Measurements from ENCODE around the gene STAM2. TPM values are rescaled to one million over a fixed set of nuclear protein-coding genes. Genes with fewer than 3 reads are reported as not detected.

Gene STAM2
- total RNA-seq, 1 experiment from 2014 or later = 16.0 TPM

DNA sequence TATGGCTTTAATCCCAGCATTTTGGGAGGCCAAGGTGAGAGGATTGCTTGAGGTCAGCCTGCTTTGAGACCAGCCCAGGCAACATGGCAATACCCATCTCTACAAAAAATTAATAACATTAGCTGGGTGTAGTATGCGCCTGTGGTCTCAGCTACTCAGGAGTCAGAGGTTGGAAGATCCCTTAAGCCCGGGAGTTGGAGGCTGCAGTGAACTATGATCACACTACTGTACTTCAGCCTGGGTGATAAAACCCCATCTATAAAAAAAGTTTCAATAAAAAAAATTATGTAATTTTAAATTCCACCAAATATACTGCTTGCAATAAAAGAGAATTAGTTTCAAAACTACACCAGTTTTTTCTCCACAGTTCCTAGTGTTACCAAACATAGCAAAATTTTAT is 53.4 kb downstream of the STAM2 start:
- no peak for DNase-seq
- Histone ChIP-seq H4K20me1 (ENCODE audit: insufficient read depth) (no peaks in the 10 kb centered on the region), H3K27ac (no peak overlapping the region), H3K27me3 (ENCODE audit: insufficient read depth, low read depth) (no peaks in the 10 kb centered on the region), H3K79me2 (ENCODE audit: low read depth) (no peaks in the 10 kb centered on the region), H3K4me3 (no peak overlapping the region), H3K4me2 (no peak overlapping the region), H3K36me3 (ENCODE audit: low read depth) (no peaks in the 10 kb centered on the region), H3F3A (ENCODE audit: insufficient read depth, low read depth) (0 out of 2 replicates have a peak, but pooled peaks cover 3% of the 10 kb centered on the region), H2AFZ (no peak overlapping the region), H3K9me3 (ENCODE audit: insufficient read depth, low read depth) (no peaks in the 10 kb centered on the region), H3K4me1 (replicated peaks; ENCODE audit: insufficient read depth) (no peaks in the 10 kb centered on the region), H3K9me2 (ENCODE audit: insufficient read depth) (no peaks in the 10 kb centered on the region)
- TF ChIP-seq, protein P1, sequence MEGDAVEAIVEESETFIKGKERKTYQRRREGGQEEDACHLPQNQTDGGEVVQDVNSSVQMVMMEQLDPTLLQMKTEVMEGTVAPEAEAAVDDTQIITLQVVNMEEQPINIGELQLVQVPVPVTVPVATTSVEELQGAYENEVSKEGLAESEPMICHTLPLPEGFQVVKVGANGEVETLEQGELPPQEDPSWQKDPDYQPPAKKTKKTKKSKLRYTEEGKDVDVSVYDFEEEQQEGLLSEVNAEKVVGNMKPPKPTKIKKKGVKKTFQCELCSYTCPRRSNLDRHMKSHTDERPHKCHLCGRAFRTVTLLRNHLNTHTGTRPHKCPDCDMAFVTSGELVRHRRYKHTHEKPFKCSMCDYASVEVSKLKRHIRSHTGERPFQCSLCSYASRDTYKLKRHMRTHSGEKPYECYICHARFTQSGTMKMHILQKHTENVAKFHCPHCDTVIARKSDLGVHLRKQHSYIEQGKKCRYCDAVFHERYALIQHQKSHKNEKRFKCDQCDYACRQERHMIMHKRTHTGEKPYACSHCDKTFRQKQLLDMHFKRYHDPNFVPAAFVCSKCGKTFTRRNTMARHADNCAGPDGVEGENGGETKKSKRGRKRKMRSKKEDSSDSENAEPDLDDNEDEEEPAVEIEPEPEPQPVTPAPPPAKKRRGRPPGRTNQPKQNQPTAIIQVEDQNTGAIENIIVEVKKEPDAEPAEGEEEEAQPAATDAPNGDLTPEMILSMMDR (conservative IDR thresholded peaks at IDR 0.05) = no peak
- no peak for TF ChIP-seq EZH2 (IDR thresholded peaks at IDR 0.05; ENCODE audit: low read depth)
- ChIA-PET CTCF (no interaction called here), POLR2A (ENCODE audit: unreplicated experiment) (no interaction called here)
- intact Hi-C loops (cut with micrococcal nuclease; ENCODE audit: unreplicated experiment) = no loop called here
- BruUV-seq (replicated peaks) = no TSS peak

DNA sequence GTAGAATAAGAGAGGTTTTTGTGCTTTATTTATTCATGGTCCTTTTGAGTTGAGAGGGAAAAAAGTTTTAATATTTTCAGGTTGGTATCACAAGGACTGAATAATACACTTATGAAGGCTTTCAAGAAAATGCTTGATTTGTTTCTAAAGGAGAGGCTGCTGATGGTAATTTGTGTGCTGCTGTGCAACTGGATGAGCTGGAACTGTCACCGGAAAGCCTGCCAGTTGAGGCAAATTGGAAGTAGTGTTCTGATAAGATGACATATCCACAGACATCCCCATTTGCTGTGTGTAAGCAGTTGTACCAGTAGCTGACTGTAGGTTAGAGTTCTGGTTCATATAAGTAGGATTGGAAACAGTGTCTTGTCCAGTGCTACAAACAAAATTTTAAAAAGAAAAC is 55.1 kb downstream of the STAM2 start:
- Histone ChIP-seq H3K27ac (no peak overlapping the region), H3K27me3 (ENCODE audit: insufficient read depth, low read depth) (no peaks in the 10 kb centered on the region), H3K9me3 (ENCODE audit: insufficient read depth, low read depth) (no peaks in the 10 kb centered on the region), H2AFZ (no peak overlapping the region), H3K4me1 (replicated peaks; ENCODE audit: insufficient read depth) (no peaks in the 10 kb centered on the region), H3K79me2 (ENCODE audit: low read depth) (no peaks in the 10 kb centered on the region), H3K4me2 (no peak overlapping the region), H3K4me3 (no peak overlapping the region), H4K20me1 (ENCODE audit: insufficient read depth) (no peaks in the 10 kb centered on the region), H3F3A (ENCODE audit: insufficient read depth, low read depth) (0 out of 2 replicates have a peak, but pooled peaks cover 3% of the 10 kb centered on the region), H3K9me2 (ENCODE audit: insufficient read depth) (no peaks in the 10 kb centered on the region), H3K36me3 (ENCODE audit: low read depth) (no peaks in the 10 kb centered on the region)
- BruUV-seq (replicated peaks) = no TSS peak
- ChIA-PET POLR2A (ENCODE audit: unreplicated experiment) (no interaction called here), CTCF (no interaction called here)
- no peak for TF ChIP-seq EZH2 (IDR thresholded peaks at IDR 0.05; ENCODE audit: low read depth)
- TF ChIP-seq, protein P1 (conservative IDR thresholded peaks at IDR 0.05) = no peak
- no peak for DNase-seq
- intact Hi-C loops (cut with micrococcal nuclease; ENCODE audit: unreplicated experiment) = no loop called here

DNA sequence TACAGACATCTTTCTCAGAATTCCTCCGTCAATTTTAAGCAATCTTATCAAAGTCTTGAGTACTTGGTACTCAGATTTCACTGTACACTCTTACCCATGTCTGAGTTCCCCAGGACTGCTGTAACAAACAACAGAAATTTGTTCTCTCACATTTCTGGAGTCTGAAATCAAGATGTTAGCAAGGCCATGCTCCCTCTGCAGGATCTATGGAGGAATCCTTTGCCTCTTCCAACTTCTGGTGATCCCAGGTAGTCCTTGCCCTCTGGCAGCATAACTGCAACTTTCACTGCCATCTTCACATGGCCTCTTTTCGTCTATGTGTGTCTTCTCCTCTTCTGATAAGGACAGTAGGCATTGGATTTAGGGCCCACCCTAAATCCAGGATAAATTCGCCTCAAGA is 59.6 kb downstream of the STAM2 start:
- BruUV-seq (replicated peaks) = no TSS peak
- H3K9me2 ChIP-seq (ENCODE audit: insufficient read depth) = no peaks in the 10 kb centered on the region
- TF ChIP-seq, protein P1 (conservative IDR thresholded peaks at IDR 0.05) = no peak
- TF ChIP-seq EZH2 (IDR thresholded peaks at IDR 0.05; ENCODE audit: low read depth) = no peak
- no peak overlapping the region for H3K27ac ChIP-seq
- no peak overlapping the region for H3K4me2 ChIP-seq
- H3K79me2 ChIP-seq (ENCODE audit: low read depth) = no peaks in the 10 kb centered on the region
- H3K27me3 ChIP-seq (ENCODE audit: insufficient read depth, low read depth) = no peaks in the 10 kb centered on the region
- intact Hi-C loops (cut with micrococcal nuclease; ENCODE audit: unreplicated experiment) = no loop called here
- H3K4me3 ChIP-seq = no peak overlapping the region
- CTCF ChIA-PET = no interaction called here
- no peaks in the 10 kb centered on the region for H3K36me3 ChIP-seq (ENCODE audit: low read depth)
- POLR2A ChIA-PET (ENCODE audit: unreplicated experiment) = no interaction called here
- H3K4me1 ChIP-seq (replicated peaks; ENCODE audit: insufficient read depth) = no peaks in the 10 kb centered on the region
- 0 out of 2 replicates have a peak, but pooled peaks cover 3% of the 10 kb centered on the region for H3F3A ChIP-seq (ENCODE audit: insufficient read depth, low read depth)
- H2AFZ ChIP-seq = no peak overlapping the region
- no peaks in the 10 kb centered on the region for H3K9me3 ChIP-seq (ENCODE audit: insufficient read depth, low read depth)
- no peaks in the 10 kb centered on the region for H4K20me1 ChIP-seq (ENCODE audit: insufficient read depth)
- no peak for DNase-seq
